Right cardiac atrium (tissue), 5 donors: ENCODE measurements around the gene NET1. TPM values are rescaled to one million over a fixed set of nuclear protein-coding genes. Genes with fewer than 3 reads are reported as not detected.

Experiments
- ATAC-seq, 2 donors: fragments of 200-7000 bp; cut with Tn5 transposase; one replicate each; pipeline versions ENCODE4 v1.8.0 to v1.9.1; 2020; ENCODE audit warnings: moderate library complexity in 2 of 2, mild to moderate bottlenecking in 1 of 2
- DNase-seq, 3 donors: peaks; one replicate each; pipeline ENCODE4 v3.0.0-alpha.2; 2020
- H3K27ac ChIP-seq: one replicate; pipeline ENCODE4 v1.5.1; 2013; ENCODE audit warnings: mild to moderate bottlenecking, low read length, control low read depth, moderate library complexity
- H3K27me3 ChIP-seq: one replicate; pipeline ENCODE4 v1.6.1; 2013; ENCODE audit not compliant: control insufficient read depth, insufficient read depth
- H3K4me1 ChIP-seq: one replicate; pipeline ENCODE4 v1.6.1; 2013; ENCODE audit warnings: low read length; ENCODE audit not compliant: control insufficient read depth, insufficient read depth
- H3K4me3 ChIP-seq: one replicate; pipeline ENCODE4 v1.5.1; 2013; ENCODE audit warnings: low read length, control low read depth
- H3K9me3 ChIP-seq: one replicate; pipeline ENCODE4 v1.6.1; 2013; ENCODE audit warnings: low read length; ENCODE audit not compliant: control insufficient read depth
- WGBS: extraction: QIAGEN DNeasy Blood & Tissue Kit; methylation state at CpG from one replicate; pipeline ENCODE4 v1.1.7; 2013; 5-methylcytosine and 5-hydroxymethylcytosine counted together
- intact Hi-C, 4 donors: fragments of 100-400 bp; cut with DNase I; formaldehyde crosslinking; loops; one replicate each; pipeline versions ENCODE4 v1.11.0 to v1.14.0; 2022 to 2023
- polyA plus RNA-seq: library from polyadenylated mRNA; stranded (reverse); fragments of 200-250 nt; gene quantifications from one replicate; pipeline ENCODE4 v1.2.3, GENCODE V29; 2013
- total RNA-seq, 4 donors: library from RNA; stranded (reverse); fragmentation: NEBNext Ultra II Directional; extraction: Animal tissue kit (Norgen Biotek cat#: 25700); gene quantifications; one replicate each; pipeline ENCODE4 v1.2.1, GENCODE V29; 2021
- donor health status: healthy with polysubstance abuse.
- donor health status: DM: no; HTN: yes; CAD: no.
- donor health status: DM: no; HTN: no; CAD: no.
- donor health status: DM: no; HTN: yes; CAD: no; lungs with severe emphysema.
- donor health status: DM: yes; HTN: yes; CAD: no.

NET1 gene
- total and polyA plus RNA-seq, 5 donors = 6.7 to 26.6 (median 16.9) TPM

DNA sequence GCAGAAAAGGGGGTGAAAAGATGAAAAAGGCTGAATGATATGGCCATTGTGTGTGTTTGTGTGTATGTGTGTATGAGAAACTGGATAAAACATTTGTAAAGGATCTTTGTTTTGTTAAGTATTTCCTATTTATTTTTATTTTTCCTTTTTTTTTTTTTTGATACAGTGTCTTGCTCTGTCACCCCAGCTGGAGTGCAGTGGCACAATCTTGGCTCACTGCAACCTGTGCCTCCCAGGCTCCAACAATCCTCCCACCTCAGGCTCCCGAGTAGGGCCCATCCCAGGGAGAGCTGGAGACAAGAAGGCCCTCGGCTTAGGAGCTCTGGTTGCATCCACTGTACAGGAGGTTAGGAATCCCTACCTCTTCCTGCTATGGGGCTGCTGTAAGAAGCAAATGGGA, 93.9 kb downstream of the NET1 start:
- no peak for ATAC-seq
- H3K27ac ChIP-seq = no peak overlapping the region

DNA sequence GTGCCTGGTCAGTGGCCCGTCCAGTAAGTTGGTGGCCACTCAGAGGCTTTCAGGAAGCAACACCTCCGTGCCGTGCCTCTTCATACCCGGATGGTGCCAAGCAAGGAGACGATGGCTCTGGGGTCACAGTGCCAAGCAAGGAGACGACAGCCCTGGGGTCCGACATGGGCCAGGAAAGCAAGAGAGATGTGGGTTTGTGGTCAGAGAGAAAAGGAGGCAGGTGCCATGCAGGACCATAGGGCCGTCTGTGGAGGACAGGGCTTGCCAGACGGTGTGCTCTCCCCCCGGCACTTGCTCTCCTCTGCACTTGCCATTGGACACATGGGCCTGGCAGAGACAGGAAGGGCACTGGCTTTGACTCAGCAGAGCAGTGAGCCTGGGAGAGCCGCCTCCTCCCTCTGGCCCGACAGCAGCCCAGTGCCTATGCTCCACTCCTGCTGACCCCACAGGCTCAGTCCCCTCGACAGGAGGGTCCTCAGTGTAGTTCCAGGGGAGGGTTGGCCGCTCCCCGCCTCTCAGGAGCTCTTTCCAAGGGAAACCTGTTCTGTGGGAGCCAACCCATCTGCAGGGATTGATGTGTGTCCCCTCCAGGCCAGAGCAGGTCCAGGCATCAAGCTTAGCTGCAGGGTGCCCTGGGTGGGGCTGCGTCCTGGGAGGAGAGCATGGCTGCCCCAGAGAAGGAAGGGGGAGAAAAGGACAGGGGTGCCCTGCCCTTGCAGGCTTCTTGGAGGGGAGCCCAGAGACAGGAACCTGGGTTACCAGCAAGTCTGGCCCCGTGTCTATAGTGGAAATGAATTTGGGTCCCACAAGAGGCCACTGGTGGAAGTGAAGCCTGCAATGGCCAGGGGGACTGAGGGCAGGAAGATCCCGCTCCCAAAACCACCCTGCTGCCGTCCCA, 94.6 kb downstream of the NET1 start:
- ATAC-seq (no peak), DNase-seq (peak in 1 of 3 donors; percentile 2)
- Histone ChIP-seq H3K4me1 (no peaks in the 10 kb centered on the region), H3K4me3 (no peak overlapping the region), H3K9me3 (no peaks in the 10 kb centered on the region), H3K27ac (no peak overlapping the region), H3K27me3 (no peaks in the 10 kb centered on the region)
- 95% methylated on average over 19 of the region's 19 CpGs for WGBS
- intact Hi-C loops = no loop called here

More for the DNA sequence above, 93.9 kb downstream of the NET1 start:
- Histone ChIP-seq H3K27me3 (no peaks in the 10 kb centered on the region), H3K9me3 (no peaks in the 10 kb centered on the region), H3K4me3 (no peak overlapping the region), H3K4me1 (no peaks in the 10 kb centered on the region)
- intact Hi-C loops = no loop called here
- 72% methylated on average over 2 of the region's 2 CpGs for WGBS
- no peak for DNase-seq

DNA sequence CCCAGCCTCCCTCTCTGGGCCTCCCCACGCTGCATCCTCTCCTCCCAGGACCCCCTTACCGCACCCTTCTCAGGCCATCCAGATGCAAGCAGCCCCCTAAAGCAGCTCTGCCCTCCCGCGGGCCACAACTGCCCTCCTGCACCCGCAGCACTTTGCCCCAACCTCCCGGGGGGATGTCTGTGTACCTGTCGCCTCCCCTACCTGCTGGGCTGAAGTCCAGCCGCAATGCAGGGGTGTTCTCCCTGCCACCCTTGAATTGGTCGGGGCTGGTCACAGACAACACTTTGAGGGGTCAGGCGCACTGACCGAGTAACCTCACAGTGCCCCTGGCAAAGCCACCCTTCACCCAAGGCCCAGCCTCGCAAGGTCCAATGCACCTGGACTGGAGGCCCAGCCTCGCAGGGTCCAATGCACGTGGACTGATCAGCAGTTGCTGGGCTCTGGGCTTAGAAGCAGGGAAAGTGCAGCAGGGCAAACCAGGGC, 95.3 kb downstream of the NET1 start:
- H3K4me1 ChIP-seq = no peaks in the 10 kb centered on the region
- 93% methylated on average over 14 of the region's 14 CpGs for WGBS
- peak in 1 of 3 donors; percentile 37 for DNase-seq
- no peak overlapping the region for H3K27ac ChIP-seq
- no peak for ATAC-seq
- H3K4me3 ChIP-seq = no peak overlapping the region
- H3K27me3 ChIP-seq = no peaks in the 10 kb centered on the region
- intact Hi-C loops = no loop called here
- H3K9me3 ChIP-seq = no peaks in the 10 kb centered on the region

GRCh38 chr10:5508161-5508604, 95.8 kb downstream of the NET1 start:
- 96% methylated on average over 18 of the region's 18 CpGs for WGBS
- Histone ChIP-seq H3K4me3 (no peak overlapping the region), H3K9me3 (no peaks in the 10 kb centered on the region), H3K27ac (no peak overlapping the region), H3K4me1 (no peaks in the 10 kb centered on the region), H3K27me3 (no peaks in the 10 kb centered on the region)
- DNase-seq (peak in 1 of 3 donors; percentile 14), ATAC-seq (no peak)
- intact Hi-C loops = no loop called here

Other genes starting within 250 kb of the NET1 start
- gene AKR1C8, start 227.4 kb upstream of the NET1 start, total RNA-seq = under 1 TPM in 3 of 4 donors, not detected in 1; 0.21 to 0.63 (median 0.31) TPM
- gene AKR1C8, start 227.4 kb upstream of the NET1 start, polyA plus RNA-seq = 0.32 TPM
- not detected for gene AKR1C4, start 215.7 kb upstream of the NET1 start, total RNA-seq
- not detected for gene AKR1C4, start 215.7 kb upstream of the NET1 start, polyA plus RNA-seq
- not detected for gene UCN3, start 47.6 kb upstream of the NET1 start, total RNA-seq
- gene UCN3, start 47.6 kb upstream of the NET1 start, polyA plus RNA-seq = not detected
- gene TUBAL3, start 7.7 kb upstream of the NET1 start, total RNA-seq = 1 to 10 TPM in 3 of 4 donors, under 1 TPM in 1; 0.66 to 1.7 (median 1.0) TPM
- 0.43 TPM for gene TUBAL3, start 7.7 kb upstream of the NET1 start, polyA plus RNA-seq
- not detected for gene CALML5, start 87.0 kb downstream of the NET1 start, total RNA-seq
- gene CALML5, start 87.0 kb downstream of the NET1 start, polyA plus RNA-seq = not detected
- not detected for gene CALML3, start 112.4 kb downstream of the NET1 start, total RNA-seq
- not detected for gene CALML3, start 112.4 kb downstream of the NET1 start, polyA plus RNA-seq